Activated CD4-positive, alpha-beta T cell treated with anti-CD3 and anti-CD28 coated beads, Interleukin-2, amount 50 U/mL, for 16 hours (primary cell): ENCODE data around the gene ITPR2.

Experiments used
- DNase-seq: peaks from one replicate; pipeline ENCODE4 v3.0.0-alpha.2; 2020

ITPR2 gene

DNA sequence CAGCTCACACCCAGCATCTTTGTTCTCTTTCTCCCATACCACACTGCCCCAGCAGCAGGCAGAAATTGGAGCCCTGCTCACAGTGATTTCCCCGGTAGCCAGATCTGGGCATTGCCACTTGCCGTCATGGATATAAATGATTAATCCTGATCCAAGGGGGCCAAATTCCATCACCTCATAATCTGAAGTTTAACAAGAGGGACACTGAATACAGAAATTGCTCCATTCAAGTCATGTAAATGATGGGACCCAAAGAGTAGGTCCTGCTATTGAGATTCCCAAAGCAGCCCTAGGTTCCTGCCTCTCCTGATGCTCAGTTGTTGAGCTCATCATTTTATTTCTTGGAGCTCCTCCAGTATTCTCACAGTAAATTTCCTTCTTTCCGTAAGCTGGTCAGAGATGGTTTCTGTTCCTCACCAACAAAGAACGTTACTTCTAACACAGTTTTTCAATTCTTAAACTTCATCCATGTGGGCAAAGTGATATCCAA, 11.7 kb downstream of the ITPR2 start:
- DNase-seq: no peak

GRCh38 chr12:26818636-26819035, 14.4 kb downstream of the ITPR2 start:
- DNase-seq: no peak

GRCh38 chr12:26818201-26818600, 14.8 kb downstream of the ITPR2 start:
- DNase-seq: no peak

DNA sequence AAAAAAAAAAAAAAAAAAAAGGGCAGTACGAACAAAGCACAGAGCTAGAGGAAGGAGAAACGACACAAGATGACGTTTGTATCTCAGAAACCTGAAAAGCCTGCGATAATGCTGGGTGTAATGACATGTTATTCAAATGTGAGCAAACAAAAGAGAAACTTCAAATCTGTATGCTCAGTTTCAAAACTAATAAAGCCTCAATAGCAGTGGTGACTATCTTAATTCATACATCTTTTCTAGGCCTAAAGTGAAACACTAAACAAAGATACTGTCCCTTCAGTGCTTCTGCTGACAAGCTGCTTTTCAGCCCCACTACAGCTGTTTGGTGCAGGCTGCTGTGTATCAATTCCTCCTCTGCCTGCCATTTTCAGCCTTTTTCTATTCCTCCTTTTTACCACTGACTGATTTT, 15.8 kb downstream of the ITPR2 start:
- no peak for DNase-seq

GRCh38 chr12:26813812-26814211, 19.2 kb downstream of the ITPR2 start:
- DNase-seq: no peak

- no peak for DNase-seq
Observed at GRCh38 chr12:26810330-26810729, 22.7 kb downstream of the ITPR2 start.

GRCh38 chr12:26809611-26810285, 23.2 kb downstream of the ITPR2 start:
- DNase-seq: no peak

GRCh38 chr12:26808766-26809476, 24.1 kb downstream of the ITPR2 start:
- DNase-seq: no peak

DNA sequence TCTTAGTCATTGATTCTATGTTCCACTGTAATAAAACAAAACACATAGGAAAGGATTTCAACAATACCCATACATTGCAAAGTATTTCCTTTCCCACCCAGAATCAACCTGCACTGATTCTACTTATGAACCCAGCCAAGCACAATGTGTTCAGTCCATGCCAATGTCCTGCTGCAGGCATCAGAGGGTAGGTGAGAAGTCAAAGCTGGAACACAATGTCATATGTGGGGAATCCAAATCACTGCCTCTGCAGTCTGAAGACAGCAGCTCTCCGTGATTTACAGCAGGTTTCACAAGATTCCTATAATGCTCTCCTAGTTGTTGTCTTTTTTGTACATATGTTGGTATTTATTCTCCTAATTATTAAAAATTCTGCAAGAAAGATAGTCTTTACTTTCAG, 25.7 kb downstream of the ITPR2 start:
- no peak for DNase-seq

- DNase-seq: no peak
Observed at GRCh38 chr12:26806556-26806955, 26.4 kb downstream of the ITPR2 start.

DNA sequence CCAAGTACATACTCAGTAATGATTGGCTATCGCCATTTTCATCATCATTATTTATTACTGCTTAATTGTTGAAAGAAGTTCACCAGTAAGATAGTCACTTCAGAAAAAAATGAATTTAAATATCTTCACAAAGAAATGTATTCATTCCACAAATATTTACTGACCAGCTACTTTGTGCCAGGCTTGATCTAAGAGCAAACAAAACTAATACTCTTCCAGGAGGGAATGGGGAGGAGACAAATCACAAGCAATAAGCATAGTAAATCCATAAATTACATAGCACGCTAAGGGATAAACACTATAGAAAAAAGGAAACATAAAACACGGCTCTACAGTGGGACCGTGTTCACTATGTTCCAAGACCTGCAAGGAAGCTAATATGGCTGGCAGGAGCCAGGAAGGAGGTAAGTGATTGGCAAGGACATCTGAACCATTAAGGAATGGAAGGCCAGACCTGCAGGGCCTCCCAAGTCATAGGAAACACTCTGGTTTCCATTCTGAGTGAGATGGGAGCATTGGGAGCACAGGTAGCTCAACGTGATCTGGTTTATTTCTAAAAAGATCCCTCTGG, 27.5 kb downstream of the ITPR2 start:
- DNase-seq: no peak

GRCh38 chr12:26803552-26803951, 29.4 kb downstream of the ITPR2 start:
- no peak for DNase-seq

- no peak for DNase-seq
Observed at GRCh38 chr12:26801486-26801885, 31.5 kb downstream of the ITPR2 start.

DNA sequence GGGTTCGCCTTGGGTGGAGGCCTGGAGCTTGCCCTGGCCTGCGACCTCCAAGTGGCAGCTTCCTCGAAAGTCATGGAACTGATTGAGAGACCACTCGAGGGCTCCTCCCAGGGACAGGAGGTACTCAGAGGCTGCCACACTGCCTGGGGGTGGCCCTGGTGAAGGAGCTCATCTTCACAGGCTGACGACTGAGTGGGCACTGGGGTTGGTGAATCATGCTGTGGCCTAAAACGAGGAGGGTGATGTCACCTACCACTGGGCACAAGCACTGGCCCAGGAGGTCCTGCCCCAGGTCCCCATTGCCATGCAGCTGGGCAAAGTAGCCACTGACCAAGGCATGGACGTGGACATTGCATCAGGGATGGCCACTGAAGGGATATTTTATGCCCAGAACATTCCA, 32.1 kb downstream of the ITPR2 start:
- DNase-seq: no peak

DNA sequence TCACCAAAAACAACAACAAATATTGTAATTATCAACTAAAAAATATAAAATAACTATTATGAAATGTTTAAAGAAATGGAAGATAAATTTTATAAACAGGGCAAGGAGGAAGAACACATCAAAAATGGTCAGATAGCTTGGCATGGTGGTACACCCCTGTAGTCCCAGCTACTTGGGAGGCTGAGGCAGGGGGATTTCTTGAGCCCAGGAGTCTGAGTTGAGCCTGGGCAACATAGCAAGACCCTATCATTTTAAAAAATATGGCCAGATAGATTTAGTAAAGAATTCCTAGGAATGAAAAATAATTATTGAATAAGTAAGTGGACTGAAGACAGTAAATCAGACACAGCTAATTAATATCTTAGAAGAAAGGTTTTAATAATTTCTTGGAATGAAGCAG, 32.6 kb downstream of the ITPR2 start:
- DNase-seq: no peak

GRCh38 chr12:26799741-26800140, 33.3 kb downstream of the ITPR2 start:
- no peak for DNase-seq

- no peak for DNase-seq
Observed at GRCh38 chr12:26798640-26799039, 34.4 kb downstream of the ITPR2 start.

- DNase-seq: no peak
Observed at GRCh38 chr12:26798023-26798422, 35.0 kb downstream of the ITPR2 start.

DNA sequence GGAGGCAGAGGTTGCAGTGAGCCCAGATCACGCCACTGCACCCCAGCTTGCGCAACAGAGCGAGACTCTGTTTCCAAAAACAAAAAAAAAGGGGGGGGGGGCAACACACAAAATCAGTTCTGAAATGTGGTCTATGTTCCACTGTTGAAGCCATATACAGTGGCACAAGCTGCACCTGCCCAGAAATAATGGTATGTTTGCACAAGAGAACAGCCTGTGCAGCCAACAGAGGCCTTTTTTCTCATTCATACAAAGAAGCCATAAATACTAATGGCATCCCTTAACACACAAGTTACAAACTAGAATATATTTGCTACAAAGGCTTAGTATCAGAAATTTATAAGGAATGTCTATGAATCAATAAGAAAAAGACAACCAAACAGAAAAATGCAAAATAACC, 37.1 kb downstream of the ITPR2 start:
- no peak for DNase-seq

GRCh38 chr12:26791301-26791791, 41.6 kb downstream of the ITPR2 start:
- peak; percentile 14 for DNase-seq

DNA sequence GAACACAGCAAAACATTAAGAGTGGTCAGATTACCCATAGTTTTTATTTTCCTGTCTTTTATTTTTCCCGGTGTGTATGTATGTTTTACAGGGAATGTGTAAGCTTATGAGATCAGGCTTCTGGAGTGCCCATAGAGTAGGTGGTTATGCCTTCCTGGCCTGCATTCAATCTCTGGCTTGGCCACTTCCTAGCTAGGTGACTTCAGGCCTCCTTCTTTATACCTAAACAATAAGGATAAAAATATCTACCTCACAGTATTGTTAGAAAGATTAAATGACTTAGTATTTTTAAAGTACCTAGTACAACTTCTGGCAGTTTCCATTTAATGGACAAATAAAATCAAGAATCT, 42.4 kb downstream of the ITPR2 start:
- no peak for DNase-seq

GRCh38 chr12:26789731-26790644, 43.0 kb downstream of the ITPR2 start:
- DNase-seq: no peak

DNA sequence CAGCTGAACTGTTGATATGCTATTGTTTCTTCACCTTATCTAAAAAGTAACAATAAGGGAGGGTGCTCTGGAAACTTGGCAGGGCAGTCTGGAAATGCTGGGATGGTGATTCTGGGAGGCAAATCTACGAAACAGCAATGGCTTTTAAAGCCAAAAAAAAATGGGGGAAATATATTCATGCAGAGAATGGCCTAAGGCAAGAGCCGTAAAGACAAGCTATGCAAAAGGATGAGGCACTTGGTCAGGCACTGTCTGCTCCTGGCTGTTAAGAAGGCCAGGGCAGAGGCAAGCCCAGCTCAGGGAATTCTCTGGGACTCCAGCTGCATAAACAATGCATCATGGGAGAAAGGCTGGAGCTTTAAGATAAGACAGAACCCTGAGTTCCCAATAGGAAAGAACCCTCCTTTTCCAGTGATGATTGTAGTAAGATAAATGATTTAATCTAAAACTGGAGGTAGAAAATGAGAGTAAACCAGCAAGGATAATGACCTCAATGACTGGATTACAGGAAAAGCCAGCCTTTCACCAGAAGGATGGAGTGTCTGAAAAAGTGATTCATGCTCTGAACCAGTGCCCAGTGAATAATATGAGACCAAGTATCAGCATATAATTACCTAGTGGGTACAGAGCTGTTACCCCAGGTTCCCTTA, 46.0 kb downstream of the ITPR2 start:
- no peak for DNase-seq
